Epithelial cell of esophagus (primary cell): ENCODE measurements around the gene GALNT14.

Source experiments
- DNase-seq: peaks from one replicate; pipeline ENCODE4 v3.0.0; 2010; ENCODE audit warnings: low read depth
- H3K4me3 ChIP-seq: 2 replicates; pipeline ENCODE4 v1.5.1; 2011; ENCODE audit warnings: mild to moderate bottlenecking, low read length, control low read depth
- CTCF ChIP-seq: IDR thresholded peaks from 2 replicates; pipeline ENCODE4 v1.5.1; 2011; ENCODE audit warnings: low read depth, mild to moderate bottlenecking, low read length, control low read depth, inconsistent platforms; ENCODE audit not compliant: insufficient read depth; ENCODE audit errors: missing control alignments

GALNT14 gene

GRCh38 chr2:30933496-30933895, 204.7 kb downstream of the GALNT14 start:
- no peak for TF ChIP-seq CTCF
- no peak overlapping the region for H3K4me3 ChIP-seq
- no peak for DNase-seq

- no peak for DNase-seq
- TF ChIP-seq CTCF: no peak
- no peak overlapping the region for H3K4me3 ChIP-seq
These were observed 205.4 kb downstream of the GALNT14 start for GRCh38 chr2:30932870-30933269.

- no peak for DNase-seq
- TF ChIP-seq CTCF: no peak
- H3K4me3 ChIP-seq: no peak overlapping the region
These were observed 206.3 kb downstream of the GALNT14 start for GRCh38 chr2:30931841-30932407.

GRCh38 chr2:30930716-30931115, 207.5 kb downstream of the GALNT14 start:
- no peak for TF ChIP-seq CTCF
- no peak for DNase-seq
- no peak overlapping the region for H3K4me3 ChIP-seq

GRCh38 chr2:30927465-30928075, 210.7 kb downstream of the GALNT14 start:
- no peak for DNase-seq
- no peak overlapping the region for H3K4me3 ChIP-seq
- no peak for TF ChIP-seq CTCF

- DNase-seq: no peak
- no peak overlapping the region for H3K4me3 ChIP-seq
- TF ChIP-seq CTCF: no peak
These were observed 211.6 kb downstream of the GALNT14 start for GRCh38 chr2:30926606-30927005.

- no peak for DNase-seq
- no peak for TF ChIP-seq CTCF
- H3K4me3 ChIP-seq: no peak overlapping the region
These were observed 214.6 kb downstream of the GALNT14 start for GRCh38 chr2:30923623-30924022.
